ENCODE data around the gene CACNA1C.
"Not testable (repeated sequence)": the region's sequence is repeated elsewhere in the genome, so short reads cannot be mapped to it uniquely, and the experiment has no call there.

CACNA1C gene

DNA sequence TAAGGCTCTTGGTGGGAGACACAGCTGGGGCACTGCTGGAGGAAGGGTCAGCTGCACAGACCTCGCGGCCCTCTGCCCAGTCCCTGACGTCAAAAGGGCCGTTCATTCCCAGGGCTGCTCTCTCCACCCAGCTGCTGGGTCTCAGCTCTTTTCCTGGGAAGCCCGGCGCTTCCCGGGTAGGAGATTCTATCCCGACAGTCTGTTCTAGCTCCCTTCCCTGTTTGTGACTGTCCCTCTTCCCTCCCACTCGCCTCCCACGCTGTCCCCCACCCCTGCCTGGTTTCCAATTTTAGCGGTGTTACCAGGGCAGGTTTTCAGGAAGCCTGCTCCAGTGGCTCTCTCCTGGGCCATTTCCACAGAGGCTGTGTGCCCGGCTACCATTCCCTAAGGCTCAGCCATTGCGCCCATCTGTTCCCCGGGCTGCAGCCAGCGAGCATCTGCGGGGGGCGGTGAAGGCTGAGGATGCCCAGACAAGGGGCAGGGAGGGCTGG, 186.6 kb downstream of the CACNA1C start:
- DNase-seq, result no peak

GRCh38 chr12:2240390-2240789, 187.6 kb downstream of the CACNA1C start:
- no peak for DNase-seq

- no peak for DNase-seq
Observed at GRCh38 chr12:2240984-2241383, 188.2 kb downstream of the CACNA1C start.

DNA sequence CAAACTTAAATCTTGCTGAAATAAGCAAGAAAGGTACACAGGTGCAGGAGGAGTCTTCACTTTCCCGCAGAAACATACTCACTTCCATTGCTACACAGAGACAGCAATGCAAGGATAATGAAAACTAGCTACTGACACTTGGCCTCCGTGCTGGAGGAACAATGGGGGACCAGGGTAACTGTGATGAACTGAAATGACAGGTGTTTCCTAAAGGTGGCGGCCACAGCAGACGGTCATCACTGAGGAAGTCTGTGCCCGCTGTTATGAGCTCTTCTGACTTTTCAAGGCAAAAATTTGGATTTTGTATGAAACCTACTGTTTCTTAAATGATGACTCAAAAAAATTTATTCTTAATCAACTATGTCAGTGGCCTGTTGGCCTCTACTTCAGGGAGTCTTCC, 189.4 kb downstream of the CACNA1C start:
- DNase-seq, result no peak

DNA sequence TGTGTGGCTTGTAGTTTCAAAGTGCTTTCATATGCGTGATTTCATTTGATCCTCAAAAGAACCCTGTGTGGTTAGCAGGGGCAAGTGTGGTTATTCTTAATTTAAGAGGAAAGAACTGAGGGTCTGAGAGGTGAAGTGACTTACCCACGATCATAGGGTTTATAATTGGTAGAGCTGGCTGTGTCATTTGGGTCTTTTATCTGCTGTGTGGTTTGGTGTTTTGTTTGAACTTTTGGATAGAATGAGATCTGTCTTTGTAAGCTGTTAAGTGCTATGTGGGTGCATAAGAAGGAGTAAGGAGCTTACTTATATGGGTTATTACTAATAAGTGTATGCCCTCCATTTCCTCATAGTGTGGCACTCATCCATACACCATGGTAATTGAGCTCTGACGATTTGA, 190.0 kb downstream of the CACNA1C start:
- DNase-seq, result no peak

DNA sequence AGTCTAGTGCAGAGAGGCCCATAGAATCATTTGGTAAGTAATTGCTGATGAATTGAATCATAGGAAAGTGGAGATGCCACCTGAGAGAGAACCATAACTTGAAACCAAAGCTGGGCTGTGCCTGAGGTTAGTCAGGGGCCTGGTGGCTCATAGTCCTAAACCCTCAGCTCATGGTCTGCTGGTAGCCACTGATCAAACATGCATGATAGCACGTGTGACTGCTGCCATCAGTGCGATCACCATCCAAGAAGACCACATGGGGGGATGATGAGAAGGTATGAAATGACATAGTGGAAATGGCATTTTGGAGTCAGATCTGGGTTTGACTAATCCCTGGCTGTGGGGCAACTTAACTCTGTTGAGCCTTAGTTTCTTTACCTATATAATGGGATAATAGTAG, 190.5 kb downstream of the CACNA1C start:
- no peak for DNase-seq

DNA sequence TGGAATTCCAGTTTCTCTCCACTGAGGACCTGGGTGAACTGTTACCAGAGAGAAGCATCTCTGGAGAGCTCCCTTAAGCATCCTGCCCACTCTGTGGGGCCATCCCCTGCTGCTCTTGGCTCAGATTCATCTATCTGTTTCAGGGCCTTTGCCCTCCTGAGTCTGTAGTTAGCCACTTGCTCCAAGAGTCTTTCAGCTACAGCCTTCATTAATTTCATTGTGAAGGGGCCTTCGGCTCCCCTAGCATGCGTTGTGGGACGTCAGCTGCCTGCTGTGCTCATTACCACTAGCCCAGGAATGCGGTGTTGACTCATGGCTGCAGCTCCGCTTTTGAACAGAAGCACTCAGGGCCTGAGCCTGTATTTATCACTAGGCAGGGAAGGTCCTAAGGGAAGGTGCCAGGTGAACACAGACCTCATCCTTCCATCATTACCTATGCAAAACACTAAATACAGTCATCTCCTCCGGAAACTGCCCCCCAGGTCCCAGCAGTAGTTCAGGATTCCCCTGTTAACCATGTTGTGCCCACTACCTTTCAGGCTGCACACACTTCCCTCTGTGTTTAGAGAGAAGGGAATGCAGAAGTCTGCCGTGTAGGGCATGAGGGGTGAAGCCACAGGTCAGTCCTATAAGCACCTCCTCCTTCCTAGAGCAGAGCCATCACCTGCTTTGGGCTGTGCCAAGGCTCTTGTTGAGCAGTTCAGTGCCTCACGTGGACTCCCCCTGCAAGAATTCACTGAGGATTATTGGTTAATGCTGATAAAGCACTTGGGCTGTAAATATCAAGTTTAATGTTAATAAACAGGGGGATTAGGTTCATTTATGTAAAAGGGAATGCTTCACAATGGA, 191.4 kb downstream of the CACNA1C start:
- DNase-seq, result no peak

- no peak for DNase-seq
Observed at GRCh38 chr12:2246358-2246757, 193.6 kb downstream of the CACNA1C start.

- DNase-seq, result no peak
Observed at GRCh38 chr12:2247120-2247519, 194.3 kb downstream of the CACNA1C start.

GRCh38 chr12:2247596-2247995, 194.8 kb downstream of the CACNA1C start:
- DNase-seq, result no peak

- no peak for DNase-seq
Observed at GRCh38 chr12:2248087-2248900, 195.5 kb downstream of the CACNA1C start.

- DNase-seq, result no peak
Observed at GRCh38 chr12:2248901-2249381, 196.2 kb downstream of the CACNA1C start.

GRCh38 chr12:2250797-2251196, 198.0 kb downstream of the CACNA1C start:
- DNase-seq, result no peak

GRCh38 chr12:2251526-2252209, 198.9 kb downstream of the CACNA1C start:
- DNase-seq, result no peak

DNA sequence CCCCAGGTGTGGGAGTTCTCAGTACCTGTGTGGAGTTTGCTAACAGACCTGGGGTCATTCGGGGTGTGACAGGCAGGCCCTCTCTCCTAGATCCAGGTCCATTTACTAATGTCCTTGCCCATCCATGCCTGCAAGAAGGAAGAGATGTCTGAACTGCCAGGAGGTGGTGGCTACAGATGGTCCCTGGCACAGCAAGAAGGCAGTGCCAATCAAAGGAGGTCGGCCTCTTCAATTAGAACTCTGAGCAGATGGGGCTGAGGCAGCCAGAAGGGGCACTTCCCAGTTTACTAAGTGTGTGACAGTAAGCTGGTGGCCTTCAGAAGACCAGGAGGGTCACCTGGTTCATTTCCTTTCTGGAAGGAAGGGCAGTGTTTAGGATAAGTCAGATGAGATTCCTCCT, 202.5 kb downstream of the CACNA1C start:
- no peak for DNase-seq

- DNase-seq, result not testable (repeated sequence)
Observed at GRCh38 chr12:2255731-2256130, 202.9 kb downstream of the CACNA1C start.

GRCh38 chr12:2256453-2256852, 203.7 kb downstream of the CACNA1C start:
- no peak for DNase-seq

DNA sequence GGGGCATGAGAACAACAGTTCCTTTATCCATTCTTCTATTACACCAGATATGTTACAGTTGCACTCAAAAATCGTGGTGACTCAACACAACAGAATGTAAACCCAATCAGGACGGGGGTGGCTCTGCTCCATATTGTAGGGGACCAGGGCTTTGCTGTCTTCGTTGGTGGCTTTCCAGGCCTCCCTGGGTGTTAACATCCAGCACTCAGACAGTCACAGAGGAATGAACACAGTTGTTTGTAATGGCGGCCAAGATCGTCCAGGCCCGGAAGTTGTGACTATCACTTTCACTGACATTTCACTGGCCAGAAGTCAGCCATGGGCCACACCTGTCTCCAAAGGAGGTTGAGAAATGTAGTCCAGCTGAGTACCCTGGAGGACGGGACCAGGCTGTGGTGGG, 204.1 kb downstream of the CACNA1C start:
- DNase-seq, result no peak

DNA sequence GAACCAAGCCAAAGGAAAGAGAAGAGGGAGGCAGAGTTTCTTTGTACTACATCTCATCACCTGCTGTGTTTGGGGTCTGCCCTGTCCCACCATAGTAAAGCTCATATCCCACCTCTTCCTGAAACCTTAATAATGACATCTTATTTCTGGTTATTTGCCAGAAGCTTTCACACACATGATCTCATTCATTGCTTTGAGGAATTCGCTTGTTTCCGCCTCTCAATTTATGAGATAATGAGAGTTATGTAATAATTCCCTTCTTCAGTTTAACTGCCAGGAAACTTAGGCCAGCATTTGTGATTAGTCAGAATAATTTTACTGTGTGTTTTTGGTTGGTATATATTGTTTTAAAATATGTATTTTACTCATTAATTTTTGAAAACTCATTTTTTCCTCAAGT, 205.2 kb downstream of the CACNA1C start:
- no peak for DNase-seq

DNA sequence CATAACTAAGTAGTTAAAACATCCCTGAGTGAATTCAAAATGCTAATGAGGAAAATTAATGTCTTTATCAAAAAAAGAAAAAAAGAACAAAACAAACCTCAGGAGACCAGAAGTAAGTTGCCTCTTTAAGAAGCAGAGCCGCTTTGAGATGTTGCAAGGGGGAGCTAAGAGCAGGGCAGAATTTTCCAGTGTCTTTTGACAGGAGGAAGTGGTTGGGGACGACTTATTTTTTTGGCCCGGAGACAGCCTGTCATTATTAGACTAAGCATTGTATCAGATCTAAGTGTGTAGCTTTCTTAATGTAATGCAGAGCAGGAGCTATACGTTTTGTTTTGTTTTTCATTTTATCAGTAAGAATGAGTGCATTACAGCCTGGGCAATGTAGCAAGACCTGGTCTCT, 206.6 kb downstream of the CACNA1C start:
- no peak for DNase-seq

GRCh38 chr12:2260441-2260840, 207.7 kb downstream of the CACNA1C start:
- DNase-seq, result no peak

- DNase-seq, result no peak
Observed at GRCh38 chr12:2261708-2262107, 208.9 kb downstream of the CACNA1C start.

DNA sequence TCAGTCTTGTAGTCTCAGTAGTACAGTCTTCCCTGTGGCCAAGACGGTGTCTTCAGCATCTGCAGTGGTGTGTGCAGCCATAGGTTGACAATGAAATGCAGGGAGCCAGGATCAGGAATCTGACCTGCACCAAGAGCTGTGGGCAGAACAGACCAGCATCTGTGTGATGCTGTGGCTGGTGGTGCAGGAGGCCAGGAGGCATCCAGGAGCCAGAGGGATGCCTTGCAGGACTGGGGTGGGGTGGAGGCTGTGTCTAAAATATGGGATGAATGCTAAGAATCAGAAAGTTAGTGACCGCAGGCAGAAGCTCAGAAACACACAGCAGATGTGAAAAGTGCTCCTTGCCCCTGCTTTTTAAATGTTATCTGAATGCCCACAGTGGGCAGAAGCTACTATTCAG, 209.7 kb downstream of the CACNA1C start:
- DNase-seq, result no peak

All from stimulated activated naive CD4-positive, alpha-beta T cell treated with Interleukin-2 at 50 U/mL for 16 hours (primary cell).